HCT116 (cell line): ENCODE data around the gene IL21.

Experiments
- CEBPB ChIP-seq: IDR thresholded peaks from 2 replicates; pipeline ENCODE4 v1.6.1; 2012; ENCODE audit warnings: low read depth
- EZH2 ChIP-seq: fragments of 200-600 bp; sonication (generic); IDR thresholded peaks from 2 replicates; pipeline ENCODE4 v1.6.1; 2017; ENCODE audit warnings: antibody characterized with exemption, mixed run types
- EZH2phosphoT487 ChIP-seq: fragments of 200-600 bp; IDR thresholded peaks from 2 replicates; pipeline ENCODE4 v1.6.1; 2018; ENCODE audit warnings: antibody characterized with exemption, borderline replicate concordance
- POLR2A ChIP-seq: IDR thresholded peaks from 2 replicates; pipeline ENCODE4 v1.7.0; 2011; ENCODE audit warnings: borderline replicate concordance; ENCODE audit not compliant: insufficient read depth, insufficient read length; ENCODE audit errors: extremely low read depth
- POLR2AphosphoS5 ChIP-seq: IDR thresholded peaks from 2 replicates; pipeline ENCODE4 v1.6.1; 2011; ENCODE audit warnings: mild to moderate bottlenecking, low read depth, low read length, moderate library complexity
- REST ChIP-seq: IDR thresholded peaks from 2 replicates; pipeline ENCODE4 v1.6.1; 2012; ENCODE audit warnings: low read depth
- SIN3A ChIP-seq: IDR thresholded peaks from 2 replicates; pipeline ENCODE4 v1.6.1; 2012; ENCODE audit warnings: low read depth
- YY1 ChIP-seq: IDR thresholded peaks from 2 replicates; pipeline ENCODE4 v1.6.1; 2011; ENCODE audit warnings: low read length, low read depth, moderate library complexity, mild to moderate bottlenecking; ENCODE audit not compliant: insufficient replicate concordance; ENCODE audit errors: extremely low read depth
- ZFX ChIP-seq: fragments of 450-650 bp; IDR thresholded peaks from 2 replicates; pipeline ENCODE4 v1.6.1; 2017
- ZNF274 ChIP-seq: fragments of 200-500 bp; sonication (Bioruptor generic); IDR thresholded peaks from 2 replicates; pipeline ENCODE4 v1.6.1; 2014; ENCODE audit warnings: mild to moderate bottlenecking, low read depth, low read length, inconsistent platforms
- TF ChIP-seq, protein P1 (sequence below), 3 experiments: fragments of 200-600 bp in 1 of 3; sonication (generic) in 1 of 3; IDR thresholded peaks in 2 of 3; conservative IDR thresholded peaks in 1 of 3; 2 replicates each; pipeline ENCODE4 v1.5.1; 2012 to 2017; ENCODE audit warnings: low read depth in 2 of 3, low read length in 2 of 3, antibody characterized with exemption in 1 of 3, borderline replicate concordance in 1 of 3, control low read depth in 1 of 3, mild to moderate bottlenecking in 1 of 3, mixed read lengths in 1 of 3, mixed run types in 1 of 3, moderate library complexity in 1 of 3; ENCODE audit not compliant: insufficient read depth in 1 of 3

DNA sequence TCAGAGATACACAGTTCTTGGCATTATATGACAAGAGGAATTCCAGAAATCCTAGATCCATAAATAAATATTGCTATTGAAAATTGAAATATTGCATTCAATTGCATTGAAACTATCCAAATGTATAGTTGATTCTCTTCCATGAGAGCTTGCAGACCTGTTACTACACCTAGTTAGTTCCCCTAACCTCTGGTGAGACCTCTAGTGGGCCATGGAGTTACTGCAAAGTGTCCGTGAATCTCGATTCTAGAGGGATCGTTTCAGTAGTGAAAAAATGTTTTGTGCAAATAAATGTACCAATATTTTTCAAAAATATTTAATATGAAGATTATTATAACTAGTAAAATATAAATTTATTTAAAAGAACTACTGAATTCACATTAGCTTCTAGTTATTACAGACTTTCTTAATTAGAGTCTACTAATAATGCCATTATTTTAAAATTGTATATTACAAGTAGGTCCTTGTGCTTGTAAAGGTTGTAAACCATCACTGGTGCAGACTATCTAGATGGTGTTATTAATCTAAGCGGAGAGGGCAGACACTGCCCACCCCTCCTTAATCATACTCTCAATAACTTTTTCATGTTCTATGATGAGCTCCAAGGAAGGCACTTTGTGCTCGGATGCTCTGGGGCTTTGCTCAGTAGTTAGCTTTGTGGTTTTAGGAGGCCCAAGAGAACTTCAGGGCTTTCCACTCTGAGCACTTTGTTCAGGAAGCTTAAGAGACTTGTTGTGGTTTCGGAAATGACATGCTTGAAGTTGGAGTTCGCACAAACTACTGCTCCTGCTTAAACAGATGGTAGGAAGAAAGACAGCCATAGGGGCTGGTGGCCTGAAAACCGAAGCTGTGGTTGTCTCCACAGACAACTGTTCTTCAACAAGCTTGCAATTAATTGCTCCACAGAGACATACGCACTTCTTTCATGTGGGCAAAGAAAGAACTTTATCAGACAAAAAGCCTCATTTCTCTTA lies 42.8 kb downstream of the IL21 start:
- TF ChIP-seq EZH2phosphoT487 (no peak), REST (no peak), SIN3A (no peak), EZH2 (no peak), POLR2A (no peak), ZNF274 (no peak), CEBPB (no peak), ZFX (no peak), YY1 (no peak), POLR2AphosphoS5 (no peak)
- TF ChIP-seq, protein P1, sequence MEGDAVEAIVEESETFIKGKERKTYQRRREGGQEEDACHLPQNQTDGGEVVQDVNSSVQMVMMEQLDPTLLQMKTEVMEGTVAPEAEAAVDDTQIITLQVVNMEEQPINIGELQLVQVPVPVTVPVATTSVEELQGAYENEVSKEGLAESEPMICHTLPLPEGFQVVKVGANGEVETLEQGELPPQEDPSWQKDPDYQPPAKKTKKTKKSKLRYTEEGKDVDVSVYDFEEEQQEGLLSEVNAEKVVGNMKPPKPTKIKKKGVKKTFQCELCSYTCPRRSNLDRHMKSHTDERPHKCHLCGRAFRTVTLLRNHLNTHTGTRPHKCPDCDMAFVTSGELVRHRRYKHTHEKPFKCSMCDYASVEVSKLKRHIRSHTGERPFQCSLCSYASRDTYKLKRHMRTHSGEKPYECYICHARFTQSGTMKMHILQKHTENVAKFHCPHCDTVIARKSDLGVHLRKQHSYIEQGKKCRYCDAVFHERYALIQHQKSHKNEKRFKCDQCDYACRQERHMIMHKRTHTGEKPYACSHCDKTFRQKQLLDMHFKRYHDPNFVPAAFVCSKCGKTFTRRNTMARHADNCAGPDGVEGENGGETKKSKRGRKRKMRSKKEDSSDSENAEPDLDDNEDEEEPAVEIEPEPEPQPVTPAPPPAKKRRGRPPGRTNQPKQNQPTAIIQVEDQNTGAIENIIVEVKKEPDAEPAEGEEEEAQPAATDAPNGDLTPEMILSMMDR (IDR thresholded peaks at IDR 0.05 in 2 of 3, conservative IDR thresholded peaks at IDR 0.05 in 1 of 3; ENCODE audit: borderline replicate concordance in 1 of 3, insufficient read depth in 1 of 3, low read depth in 2 of 3, low read length in 2 of 3), result peak; percentile 38 to 87 (median 73); a peak in 5 of 6 replicates
